HFFc6 (cell line): ENCODE measurements around the gene BCL10. TPM values are rescaled to one million over a fixed set of nuclear protein-coding genes. Genes with fewer than 3 reads are reported as not detected.

Experiments
- DNase-seq: peaks from one replicate; pipeline ENCODE4 v3.0.0-alpha.2; 2018
- H3K27ac Mint-ChIP-seq: 2 replicates; pipeline ENCODE4 v1.8.0; 2020; ENCODE audit warnings: mild to moderate bottlenecking, mixed read lengths
- H3K27me3 Mint-ChIP-seq: 2 replicates; pipeline ENCODE4 v1.8.0; 2021; ENCODE audit warnings: mild to moderate bottlenecking, moderate library complexity, mixed read lengths; ENCODE audit not compliant: insufficient read depth
- H3K36me3 Mint-ChIP-seq: 2 replicates; pipeline ENCODE4 v1.8.0; 2021; ENCODE audit warnings: low read depth, mixed read lengths
- H3K4me1 Mint-ChIP-seq: 2 replicates; pipeline ENCODE4 v1.8.0; 2020; ENCODE audit warnings: low read depth, mixed read lengths
- H3K4me3 Mint-ChIP-seq: 2 replicates; pipeline ENCODE4 v1.8.0; 2020; ENCODE audit warnings: mild to moderate bottlenecking, moderate library complexity, mixed read lengths
- H3K9me3 Mint-ChIP-seq: 2 replicates; pipeline ENCODE4 v1.8.0; 2020; ENCODE audit warnings: mild to moderate bottlenecking, mixed read lengths
- total RNA-seq, 6 experiments: library from RNA; stranded (reverse); fragmentation: NEBNext Ultra II Directional; extraction: Animal tissue kit (Norgen Biotek cat#: 25700); gene quantifications; 2 replicates in 1 of 6; 3 replicates in 5 of 6; pipeline ENCODE4 v1.2.3, GENCODE V29; 2021
- TF ChIP-seq, protein P1 (sequence below): fragments of 200-600 bp; sonication (generic); IDR thresholded peaks from 2 replicates; pipeline ENCODE4 v1.5.0; 2021; ENCODE audit warnings: antibody characterized with exemption, mild to moderate bottlenecking

The BCL10 gene
- total RNA-seq, 6 experiments from 2014 or later = 33.4 to 45.6 (median 39.2) TPM

DNA sequence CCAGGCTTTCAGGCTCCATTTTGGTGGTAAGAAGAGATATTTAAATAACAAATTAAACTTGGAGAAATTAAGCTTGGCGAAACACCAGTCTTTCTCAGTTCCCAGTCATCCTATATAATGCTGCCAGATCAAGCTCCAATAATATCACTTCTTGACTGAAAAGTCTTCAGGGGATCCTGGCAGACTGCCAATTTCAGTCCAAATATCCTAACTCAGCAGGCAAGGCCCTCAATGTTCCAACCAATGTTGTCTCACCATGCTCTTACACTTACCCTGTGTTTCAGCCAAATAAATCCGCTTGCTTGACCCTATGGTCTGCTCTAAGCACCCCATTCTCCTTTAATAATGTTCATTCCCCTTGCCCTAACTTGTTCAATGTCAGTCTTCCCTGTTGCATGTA is 39.9 kb upstream of the BCL10 start:
- Mint-ChIP-seq H3K27me3 (peaks cover 27% of the 10 kb centered on the region), H3K27ac (peak overlapping the region; percentile 93), H3K4me3 (peak overlapping the region; percentile 51; the same call in 1 of the 2 replicates), H3K4me1 (peaks cover 99% of the 10 kb centered on the region), H3K36me3 (peaks cover 76% of the 10 kb centered on the region), H3K9me3 (no peaks in the 10 kb centered on the region; the same call in 1 of the 2 replicates)
- TF ChIP-seq, protein P1, sequence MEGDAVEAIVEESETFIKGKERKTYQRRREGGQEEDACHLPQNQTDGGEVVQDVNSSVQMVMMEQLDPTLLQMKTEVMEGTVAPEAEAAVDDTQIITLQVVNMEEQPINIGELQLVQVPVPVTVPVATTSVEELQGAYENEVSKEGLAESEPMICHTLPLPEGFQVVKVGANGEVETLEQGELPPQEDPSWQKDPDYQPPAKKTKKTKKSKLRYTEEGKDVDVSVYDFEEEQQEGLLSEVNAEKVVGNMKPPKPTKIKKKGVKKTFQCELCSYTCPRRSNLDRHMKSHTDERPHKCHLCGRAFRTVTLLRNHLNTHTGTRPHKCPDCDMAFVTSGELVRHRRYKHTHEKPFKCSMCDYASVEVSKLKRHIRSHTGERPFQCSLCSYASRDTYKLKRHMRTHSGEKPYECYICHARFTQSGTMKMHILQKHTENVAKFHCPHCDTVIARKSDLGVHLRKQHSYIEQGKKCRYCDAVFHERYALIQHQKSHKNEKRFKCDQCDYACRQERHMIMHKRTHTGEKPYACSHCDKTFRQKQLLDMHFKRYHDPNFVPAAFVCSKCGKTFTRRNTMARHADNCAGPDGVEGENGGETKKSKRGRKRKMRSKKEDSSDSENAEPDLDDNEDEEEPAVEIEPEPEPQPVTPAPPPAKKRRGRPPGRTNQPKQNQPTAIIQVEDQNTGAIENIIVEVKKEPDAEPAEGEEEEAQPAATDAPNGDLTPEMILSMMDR = no peak
- DNase-seq = no peak

DNA sequence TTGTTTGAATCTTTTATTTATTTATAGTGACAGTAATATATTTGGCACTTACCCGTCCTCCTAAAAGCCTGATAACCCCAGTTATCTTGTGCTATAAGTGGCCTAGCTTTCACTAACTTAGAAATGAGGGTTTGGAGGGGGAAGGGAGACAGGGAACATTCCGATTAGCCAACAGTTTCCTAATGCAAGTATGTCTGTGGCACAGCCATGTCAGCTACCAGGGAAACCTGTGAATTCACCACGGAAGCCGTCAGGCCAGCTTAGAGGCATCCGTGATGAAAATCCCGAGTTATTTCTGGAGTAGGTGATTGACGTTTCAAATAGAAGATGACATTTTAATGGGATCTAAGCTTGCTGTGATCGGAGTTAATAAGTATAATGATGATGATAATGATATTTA is 39.4 kb upstream of the BCL10 start:
- peaks cover 72% of the 10 kb centered on the region for H3K36me3 Mint-ChIP-seq
- H3K4me1 Mint-ChIP-seq = peaks cover 96% of the 10 kb centered on the region

DNA sequence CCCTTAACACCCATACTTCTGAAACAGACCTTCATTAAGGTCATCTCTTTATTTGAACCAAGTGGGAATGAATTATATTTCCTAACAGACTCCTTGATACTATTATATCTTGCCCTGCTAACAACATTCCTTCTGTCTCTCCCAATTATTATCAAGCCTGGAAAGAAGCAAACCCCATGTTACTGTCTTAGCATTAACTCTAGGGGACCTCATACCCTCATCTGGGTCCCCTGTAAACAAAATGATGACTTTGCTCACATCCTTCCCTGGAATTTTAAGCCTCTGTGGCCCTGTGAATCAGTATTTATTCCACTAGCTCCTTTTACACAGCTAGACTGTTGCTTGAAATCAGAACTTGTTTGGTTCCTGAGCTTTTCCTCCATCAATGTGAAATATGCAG is 38.3 kb upstream of the BCL10 start:
- DNase-seq = peak; percentile 82
- TF ChIP-seq, protein P1 = peak; percentile 46
- H3K27me3 Mint-ChIP-seq = peaks cover 23% of the 10 kb centered on the region
- H3K4me1 Mint-ChIP-seq = peaks cover 96% of the 10 kb centered on the region
- H3K9me3 Mint-ChIP-seq = peaks cover 4% of the 10 kb centered on the region
- H3K27ac Mint-ChIP-seq = peak overlapping the region; percentile 93
- H3K4me3 Mint-ChIP-seq = peak overlapping the region; percentile 68
- H3K36me3 Mint-ChIP-seq = peaks cover 69% of the 10 kb centered on the region

More for the DNA sequence above, 39.4 kb upstream of the BCL10 start:
- peak overlapping the region; percentile 51; the same call in 1 of the 2 replicates for H3K4me3 Mint-ChIP-seq
- no peak for DNase-seq
- H3K9me3 Mint-ChIP-seq = no peaks in the 10 kb centered on the region; the same call in 1 of the 2 replicates
- TF ChIP-seq, protein P1 = no peak
- H3K27me3 Mint-ChIP-seq = peaks cover 24% of the 10 kb centered on the region
- H3K27ac Mint-ChIP-seq = peak overlapping the region; percentile 93

DNA sequence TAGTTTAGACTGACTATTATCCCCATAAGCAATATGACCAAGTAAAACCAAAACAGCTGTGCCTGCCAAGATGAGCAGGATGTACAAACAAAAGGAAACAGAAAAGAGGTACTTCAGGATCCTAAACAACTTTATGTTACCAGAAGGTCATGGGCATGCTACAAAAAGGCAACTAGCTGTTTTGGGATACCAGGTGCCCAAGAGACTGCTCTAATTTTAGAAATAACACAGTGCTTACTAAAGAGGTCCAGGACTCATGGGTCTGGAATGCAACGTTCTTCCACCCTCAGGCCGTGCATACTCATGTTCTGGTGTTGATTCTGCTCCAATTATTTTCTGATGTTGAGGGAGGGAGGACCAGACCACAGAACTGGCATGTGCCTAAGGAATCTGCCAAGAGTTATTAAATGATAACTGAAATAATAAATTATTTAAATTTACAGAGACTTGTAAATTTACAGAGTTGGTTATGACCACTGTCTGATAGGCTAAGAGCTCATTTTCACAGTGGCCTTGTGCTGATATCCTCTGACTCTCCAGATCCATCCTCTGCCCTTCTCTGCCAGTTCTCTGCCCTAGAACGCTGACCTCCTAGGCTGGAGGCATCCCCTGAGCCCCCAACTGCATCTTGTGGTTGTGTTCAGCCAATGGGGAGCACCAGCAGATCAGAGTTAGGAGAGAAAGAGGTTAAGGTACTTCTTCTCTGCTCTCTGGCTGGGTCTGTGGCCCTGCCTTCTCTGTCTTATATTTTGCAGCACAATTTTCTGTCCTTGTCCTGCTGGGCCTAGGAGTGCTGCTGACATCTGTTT is 37.7 kb upstream of the BCL10 start:
- Mint-ChIP-seq H3K27ac (peak overlapping the region; percentile 93), H3K27me3 (peaks cover 26% of the 10 kb centered on the region), H3K4me1 (peaks cover 96% of the 10 kb centered on the region), H3K4me3 (peak overlapping the region; percentile 68), H3K36me3 (peaks cover 64% of the 10 kb centered on the region), H3K9me3 (peaks cover 7% of the 10 kb centered on the region)
- DNase-seq = peak; percentile 96
- TF ChIP-seq, protein P1 = no peak

DNA sequence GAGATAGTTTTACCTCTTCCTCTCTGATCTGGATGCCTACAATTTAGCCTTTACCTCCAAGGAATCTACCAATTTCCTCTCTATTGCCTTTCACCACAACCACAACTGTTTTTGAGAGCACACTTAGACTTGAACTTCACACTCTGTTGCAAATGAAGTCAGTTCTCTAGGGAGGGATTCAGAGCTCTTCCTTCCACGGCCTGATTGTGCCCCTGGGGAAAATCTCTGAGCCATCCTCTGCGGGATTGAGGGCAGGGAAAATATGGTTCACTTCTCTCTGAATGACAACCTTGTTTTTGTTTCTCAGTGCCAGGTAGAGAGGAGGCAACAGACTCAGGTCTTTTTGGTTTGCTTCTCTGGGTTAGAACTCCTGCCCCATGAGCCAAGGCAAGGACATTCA is 35.4 kb upstream of the BCL10 start:
- peaks cover 41% of the 10 kb centered on the region for H3K36me3 Mint-ChIP-seq
- TF ChIP-seq, protein P1 = no peak
- H3K9me3 Mint-ChIP-seq = peaks cover 7% of the 10 kb centered on the region
- H3K27me3 Mint-ChIP-seq = peaks cover 32% of the 10 kb centered on the region
- no peak for DNase-seq
- H3K4me3 Mint-ChIP-seq = peak overlapping the region; percentile 14; the same call in 1 of the 2 replicates
- peak overlapping the region; percentile 73 for H3K27ac Mint-ChIP-seq
- H3K4me1 Mint-ChIP-seq = peaks cover 84% of the 10 kb centered on the region
